Lung (tissue), 12 donors: ENCODE data around the gene BTBD2. TPM values are rescaled to one million over a fixed set of nuclear protein-coding genes. Genes with fewer than 3 reads are reported as not detected.

Experiments
- ATAC-seq: fragments of 200-7000 bp; cut with Tn5 transposase; one replicate; pipeline ENCODE4 v1.9.1; 2020; ENCODE audit warnings: moderate number of reproducible peaks; ENCODE audit not compliant: insufficient read depth, low FRiP score
- DNase-seq, 3 donors: peaks; one replicate each; pipeline ENCODE4 v3.0.0-alpha.2; 2013 to 2017
- H3K27ac ChIP-seq, 2 donors: one replicate each; pipeline ENCODE4 v1.5.1; 2013; ENCODE audit warnings: mild to moderate bottlenecking in 2 of 2, moderate library complexity in 2 of 2, control low read depth in 1 of 2, inconsistent platforms in 1 of 2, low read depth in 1 of 2, low read length in 1 of 2
- H3K27me3 ChIP-seq, 3 donors: one replicate each; pipeline ENCODE4 v1.5.1; 2013; ENCODE audit warnings: low read length in 2 of 3; ENCODE audit not compliant: control insufficient read depth in 3 of 3, insufficient read depth in 3 of 3
- H3K36me3 ChIP-seq, 4 donors: one replicate each; pipeline ENCODE4 v1.5.1; 2013; ENCODE audit warnings: low read length in 4 of 4, mild to moderate bottlenecking in 1 of 4, moderate library complexity in 1 of 4; ENCODE audit not compliant: control insufficient read depth in 4 of 4, insufficient read depth in 4 of 4
- H3K4me1 ChIP-seq, 5 donors: one replicate each; pipeline ENCODE4 v1.5.1; 2013; ENCODE audit warnings: low read length in 5 of 5, mild to moderate bottlenecking in 2 of 5, moderate library complexity in 1 of 5; ENCODE audit not compliant: control insufficient read depth in 5 of 5, insufficient read depth in 5 of 5
- H3K4me3 ChIP-seq: one replicate; pipeline ENCODE4 v1.5.1; 2013; ENCODE audit warnings: mild to moderate bottlenecking, control low read depth, moderate library complexity
- H3K9ac ChIP-seq, 2 donors: one replicate each; pipeline ENCODE4 v1.5.1; 2013; ENCODE audit warnings: low read length in 2 of 2, control low read depth in 1 of 2; ENCODE audit not compliant: insufficient read depth in 1 of 2
- H3K9me3 ChIP-seq, 4 donors: one replicate each; pipeline ENCODE4 v1.5.1; 2013; ENCODE audit warnings: low read length in 3 of 4, mild to moderate bottlenecking in 1 of 4, moderate library complexity in 1 of 4; ENCODE audit not compliant: control insufficient read depth in 4 of 4, insufficient read depth in 3 of 4
- WGBS, 2 donors: extraction: QIAGEN DNeasy Blood & Tissue Kit; methylation state at CpG; one replicate each; pipeline ENCODE4 v1.1.7; 2013; 5-methylcytosine and 5-hydroxymethylcytosine counted together
- polyA plus RNA-seq, 2 donors: library from polyadenylated mRNA; stranded (reverse); fragments of 200-250 nt; gene quantifications; one replicate each; pipeline ENCODE4 v1.2.1, GENCODE V29; 2013
- total RNA-seq, 2 donors: library from RNA; depleted of rRNA in 1 of 2; stranded (reverse); fragments of >200 nt in 1 of 2; gene quantifications; one replicate each; pipeline ENCODE4 v1.2.1, GENCODE V29; 2014 to 2021
- TF ChIP-seq, protein P1 (sequence below): IDR thresholded peaks from 2 replicates; pipeline ENCODE4 v1.5.1; 2012; ENCODE audit warnings: mild to moderate bottlenecking; ENCODE audit errors: control extremely low read depth, extremely low read depth
- donor health status: control.
- donor health status: control.
- donor health status: Bipolar disorder and iron deficiency.
- donor health status: healthy.
- donor health status: DM: yes; HTN: yes; CAD: no.

BTBD2 gene
- total and polyA plus RNA-seq, 4 donors = 35.5 to 62.3 (median 44.8) TPM

GRCh38 chr19:1962674-1963073 lies 52.8 kb downstream of the BTBD2 start:
- Histone ChIP-seq H3K9me3 (no peaks in the 10 kb centered on the region), H3K4me1 (peaks cover 0 to 2% (median 0%) of the 10 kb centered on the region in 5 donors), H3K36me3 (peaks cover 0 to 6% (median 3%) of the 10 kb centered on the region in 4 donors), H3K9ac (no peak overlapping the region), H3K4me3 (no peak overlapping the region), H3K27ac (no peak overlapping the region), H3K27me3 (no peaks in the 10 kb centered on the region)
- TF ChIP-seq, protein P1, sequence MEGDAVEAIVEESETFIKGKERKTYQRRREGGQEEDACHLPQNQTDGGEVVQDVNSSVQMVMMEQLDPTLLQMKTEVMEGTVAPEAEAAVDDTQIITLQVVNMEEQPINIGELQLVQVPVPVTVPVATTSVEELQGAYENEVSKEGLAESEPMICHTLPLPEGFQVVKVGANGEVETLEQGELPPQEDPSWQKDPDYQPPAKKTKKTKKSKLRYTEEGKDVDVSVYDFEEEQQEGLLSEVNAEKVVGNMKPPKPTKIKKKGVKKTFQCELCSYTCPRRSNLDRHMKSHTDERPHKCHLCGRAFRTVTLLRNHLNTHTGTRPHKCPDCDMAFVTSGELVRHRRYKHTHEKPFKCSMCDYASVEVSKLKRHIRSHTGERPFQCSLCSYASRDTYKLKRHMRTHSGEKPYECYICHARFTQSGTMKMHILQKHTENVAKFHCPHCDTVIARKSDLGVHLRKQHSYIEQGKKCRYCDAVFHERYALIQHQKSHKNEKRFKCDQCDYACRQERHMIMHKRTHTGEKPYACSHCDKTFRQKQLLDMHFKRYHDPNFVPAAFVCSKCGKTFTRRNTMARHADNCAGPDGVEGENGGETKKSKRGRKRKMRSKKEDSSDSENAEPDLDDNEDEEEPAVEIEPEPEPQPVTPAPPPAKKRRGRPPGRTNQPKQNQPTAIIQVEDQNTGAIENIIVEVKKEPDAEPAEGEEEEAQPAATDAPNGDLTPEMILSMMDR = no peak
- WGBS, 2 donors = 94 to 96% methylated on average over 23 of the region's 23 CpGs
- ATAC-seq = no peak
- DNase-seq = no peak

GRCh38 chr19:1961000-1961883 lies 54.3 kb downstream of the BTBD2 start:
- 88 to 92% methylated on average over 42 of the region's 42 CpGs for WGBS, 2 donors
- Histone ChIP-seq H3K36me3 (peaks cover 0 to 6% (median 3%) of the 10 kb centered on the region in 4 donors), H3K9me3 (no peaks in the 10 kb centered on the region), H3K4me1 (peaks cover 0 to 2% (median 0%) of the 10 kb centered on the region in 5 donors), H3K9ac (no peak overlapping the region), H3K27ac (no peak overlapping the region), H3K4me3 (no peak overlapping the region), H3K27me3 (no peaks in the 10 kb centered on the region)
- ATAC-seq = no peak
- TF ChIP-seq, protein P1 = no peak
- DNase-seq = no peak

- no peak for DNase-seq
- Histone ChIP-seq H3K9ac (no peak overlapping the region), H3K9me3 (no peaks in the 10 kb centered on the region), H3K27me3 (no peaks in the 10 kb centered on the region), H3K36me3 (peaks cover 0 to 7% (median 4%) of the 10 kb centered on the region in 4 donors), H3K4me3 (no peak overlapping the region), H3K27ac (no peak overlapping the region), H3K4me1 (peaks cover 0 to 2% (median 0%) of the 10 kb centered on the region in 5 donors)
- 94 to 95% methylated on average over 32 of the region's 32 CpGs for WGBS, 2 donors
- TF ChIP-seq, protein P1 = no peak
- no peak for ATAC-seq
Measured at GRCh38 chr19:1959928-1960589, 55.5 kb downstream of the BTBD2 start.
